ENCODE measurements around the gene GCSH. TPM values are rescaled to one million over a fixed set of nuclear protein-coding genes. Genes with fewer than 3 reads are reported as not detected.

The GCSH gene
- total and polyA plus RNA-seq, 8 donors: 4.9 to 36.4 (median 24.2) TPM

DNA sequence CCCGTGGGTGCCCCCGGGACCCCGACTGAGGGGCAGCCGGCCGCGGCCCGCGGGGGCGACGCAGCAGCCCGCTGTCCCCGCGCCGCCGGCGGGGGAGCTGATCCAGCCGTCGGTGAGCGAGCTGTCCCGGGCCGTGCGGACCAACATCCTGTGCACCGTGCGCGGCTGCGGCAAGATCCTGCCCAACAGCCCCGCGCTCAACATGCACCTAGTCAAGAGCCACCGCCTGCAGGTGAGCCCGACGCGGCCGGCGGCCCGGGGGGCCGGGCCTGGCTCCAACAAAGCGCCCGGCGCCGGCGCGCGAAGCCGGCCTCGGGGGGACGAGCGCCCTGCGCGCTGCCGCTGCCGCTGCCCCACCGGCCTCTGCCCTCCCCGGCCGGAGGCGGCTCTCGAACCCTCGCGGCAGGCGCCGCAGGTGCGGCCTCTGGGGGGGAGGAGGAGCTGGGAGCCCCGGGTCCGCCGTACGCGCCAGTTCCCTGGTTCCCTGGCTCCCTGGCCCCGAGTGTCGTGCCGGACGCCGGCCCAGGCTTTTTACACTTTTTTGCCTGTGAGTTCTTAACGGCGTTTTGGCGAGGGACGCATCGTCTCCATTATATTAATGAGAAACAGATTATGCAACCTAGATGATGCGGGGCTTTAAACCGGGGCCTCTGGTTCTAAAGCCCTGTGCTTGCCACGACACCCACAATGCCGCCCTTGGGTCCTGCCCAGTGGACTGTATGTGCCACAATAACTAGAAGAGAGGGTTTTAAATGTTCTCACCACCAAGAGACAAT lies 60.0 kb downstream of the GCSH start:
- peaks cover 12 to 38% (median 34%) of the 10 kb centered on the region in 4 donors for H3K4me1 ChIP-seq
- peak; percentile 34 to 67 for DNase-seq
- intact Hi-C loops (cut with DNase I; ENCODE audit: low total_unique reads): no loop called here
- peak overlapping the region; percentile 58 to 88 (median 82) for H3K4me3 ChIP-seq
- H3K27me3 ChIP-seq: no peaks in the 10 kb centered on the region
- H3K36me3 ChIP-seq: peaks cover 0 to 6% (median 4%) of the 10 kb centered on the region in 4 donors
- 0 to 1% (median 0%) methylated on average over 9 to 80 of the region's 80 CpGs for WGBS, 5 donors
- H3K27ac ChIP-seq: peak overlapping the region; percentile 64 to 90 (median 88)
- TF ChIP-seq EP300 (IDR thresholded peaks at IDR 0.05) (no peak), POLR2AphosphoS5 (IDR thresholded peaks at IDR 0.05) (no peak), POLR2A (IDR thresholded peaks at IDR 0.05) (no peak)
- TF ChIP-seq, protein P1, sequence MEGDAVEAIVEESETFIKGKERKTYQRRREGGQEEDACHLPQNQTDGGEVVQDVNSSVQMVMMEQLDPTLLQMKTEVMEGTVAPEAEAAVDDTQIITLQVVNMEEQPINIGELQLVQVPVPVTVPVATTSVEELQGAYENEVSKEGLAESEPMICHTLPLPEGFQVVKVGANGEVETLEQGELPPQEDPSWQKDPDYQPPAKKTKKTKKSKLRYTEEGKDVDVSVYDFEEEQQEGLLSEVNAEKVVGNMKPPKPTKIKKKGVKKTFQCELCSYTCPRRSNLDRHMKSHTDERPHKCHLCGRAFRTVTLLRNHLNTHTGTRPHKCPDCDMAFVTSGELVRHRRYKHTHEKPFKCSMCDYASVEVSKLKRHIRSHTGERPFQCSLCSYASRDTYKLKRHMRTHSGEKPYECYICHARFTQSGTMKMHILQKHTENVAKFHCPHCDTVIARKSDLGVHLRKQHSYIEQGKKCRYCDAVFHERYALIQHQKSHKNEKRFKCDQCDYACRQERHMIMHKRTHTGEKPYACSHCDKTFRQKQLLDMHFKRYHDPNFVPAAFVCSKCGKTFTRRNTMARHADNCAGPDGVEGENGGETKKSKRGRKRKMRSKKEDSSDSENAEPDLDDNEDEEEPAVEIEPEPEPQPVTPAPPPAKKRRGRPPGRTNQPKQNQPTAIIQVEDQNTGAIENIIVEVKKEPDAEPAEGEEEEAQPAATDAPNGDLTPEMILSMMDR (IDR thresholded peaks at IDR 0.05): no peak
- H3K9me3 ChIP-seq: no peaks in the 10 kb centered on the region

DNA sequence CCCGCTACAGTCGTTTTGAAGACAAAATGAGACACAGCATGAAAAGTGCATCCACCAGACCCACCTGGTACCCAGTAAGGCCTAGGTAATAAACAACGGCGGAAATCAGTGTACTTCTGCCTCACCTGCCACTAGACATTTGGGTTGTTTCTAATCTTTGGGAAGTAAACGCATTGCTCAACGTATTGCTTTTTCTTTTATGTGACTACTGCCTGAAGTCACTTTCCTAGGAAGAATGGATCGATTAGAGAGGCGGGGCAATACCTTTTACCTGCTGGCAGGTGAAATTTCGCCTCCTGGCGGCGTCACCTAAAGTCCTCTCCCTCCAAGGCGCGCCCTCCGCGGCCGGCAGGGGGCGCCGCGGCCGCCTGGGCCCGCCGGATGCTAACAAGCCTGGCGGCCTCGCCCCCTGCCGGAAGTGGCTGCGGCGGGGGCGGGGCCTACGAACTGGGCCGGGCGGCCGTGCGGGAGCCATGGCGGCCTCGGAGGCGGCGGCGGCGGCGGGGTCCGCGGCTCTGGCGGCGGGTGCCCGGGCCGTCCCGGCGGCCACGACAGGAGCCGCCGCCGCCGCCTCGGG lies 60.7 kb downstream of the GCSH start, which contains the start of gene ATMIN:
Gene ATMIN, plus strand, starts transcription at position 445 of the 577 bp plus-strand sequence. Its CDS starts 29 bp downstream, at position 474.
- intact Hi-C loops (cut with DNase I; ENCODE audit: low total_unique reads): no loop called here
- no peaks in the 10 kb centered on the region for H3K27me3 ChIP-seq
- 3 to 15% (median 5%) methylated on average over 11 to 54 of the region's 54 CpGs for WGBS, 5 donors
- TF ChIP-seq EP300 (IDR thresholded peaks at IDR 0.05) (no peak), POLR2A (IDR thresholded peaks at IDR 0.05) (no peak), POLR2AphosphoS5 (IDR thresholded peaks at IDR 0.05) (peak in 2 of 3 donors; percentile 43 to 61)
- TF ChIP-seq, protein P1 (IDR thresholded peaks at IDR 0.05): peak in 5 of 7 experiments; percentile 83 to 98 (median 94)
- H3K27ac ChIP-seq: peak within 1 kb of the TSS; percentile 64 to 90 (median 88)
- peak within 1 kb of the TSS; percentile 58 to 88 (median 82) for H3K4me3 ChIP-seq
- DNase-seq: peak; percentile 93 to 96
- H3K9me3 ChIP-seq: no peaks in the 10 kb centered on the region
- H3K4me1 ChIP-seq: peaks cover 12 to 38% (median 34%) of the 10 kb centered on the region in 4 donors
- no peaks in the 10 kb centered on the region for H3K36me3 ChIP-seq

Small RNA genes lying within 50 kb of the gene (small RNA-seq; reads per million reads assigned to genes)
- gene AC092718.3: 0 reads per million in 4 donors
- 0 reads per million in 4 donors for gene RNU6-1191P

Other genes with a start within 250 kb of the GCSH start
- gene CMC2, start 89.5 kb downstream of the GCSH start, total RNA-seq: 100 to 1,000 TPM in 1 of 5 donors, 10 to 100 TPM in 4; 10.4 to 149 (median 50.1) TPM
- gene CMC2, start 89.5 kb downstream of the GCSH start, polyA plus RNA-seq: 100 to 1,000 TPM in 2 of 3 donors, 10 to 100 TPM in 1; 72.8 to 146 (median 116) TPM
- gene CENPN, start 89.2 kb downstream of the GCSH start, total RNA-seq: 10 to 100 TPM in 2 of 5 donors, 1 to 10 TPM in 2, not detected in 1; 1.8 to 18.4 (median 9.3) TPM
- gene CENPN, start 89.2 kb downstream of the GCSH start, polyA plus RNA-seq: 10 to 100 TPM in 2 of 3 donors, 1 to 10 TPM in 1; 5.0 to 20.0 (median 13.2) TPM
- 100 to 1,000 TPM in 1 of 5 donors, 10 to 100 TPM in 2, 1 to 10 TPM in 2; 1.8 to 102 (median 30.9) TPM for gene ATMIN, start 60.6 kb downstream of the GCSH start, total RNA-seq
- 10 to 100 TPM in 2 of 3 donors, 1 to 10 TPM in 1; 9.6 to 17.9 (median 12.3) TPM for gene ATMIN, start 60.6 kb downstream of the GCSH start, polyA plus RNA-seq
- under 1 TPM in 1 of 5 donors, not detected in 4; 0.73 TPM for gene C16orf46, start 19.2 kb downstream of the GCSH start, total RNA-seq
- gene C16orf46, start 19.2 kb downstream of the GCSH start, polyA plus RNA-seq: 1 to 10 TPM in 1 of 3 donors, under 1 TPM in 2; 0.44 to 1.1 (median 0.50) TPM
- gene BCO1, start 142.3 kb upstream of the GCSH start, total RNA-seq: 1 to 10 TPM in 2 of 5 donors, not detected in 3; 2.2 to 5.8 TPM
- 1 to 10 TPM in 1 of 3 donors, under 1 TPM in 2; 0.38 to 2.1 (median 0.44) TPM for gene BCO1, start 142.3 kb upstream of the GCSH start, polyA plus RNA-seq
- gene GAN, start 218.6 kb upstream of the GCSH start, total RNA-seq: 10 to 100 TPM in 4 of 5 donors, 1 to 10 TPM in 1; 3.6 to 38.5 (median 12.3) TPM
- gene GAN, start 218.6 kb upstream of the GCSH start, polyA plus RNA-seq: 1 to 10 TPM in 1 of 3 donors, under 1 TPM in 2; 0.56 to 2.3 (median 0.76) TPM

All from stomach (tissue), 9 donors.